RCC 7860 (cell line): Measurements from ENCODE around the gene TOB1.

Source experiments
- DNase-seq: peaks from one replicate; pipeline ENCODE4 v3.0.0-alpha.2; 2015; ENCODE audit warnings: low spot score
- FAIRE-seq: peaks from 2 replicates; lab custom pipeline; 2012; peaks lifted over from hg19 to GRCh38; lab: Jason Lieb, UNC

TOB1 gene, protein sequence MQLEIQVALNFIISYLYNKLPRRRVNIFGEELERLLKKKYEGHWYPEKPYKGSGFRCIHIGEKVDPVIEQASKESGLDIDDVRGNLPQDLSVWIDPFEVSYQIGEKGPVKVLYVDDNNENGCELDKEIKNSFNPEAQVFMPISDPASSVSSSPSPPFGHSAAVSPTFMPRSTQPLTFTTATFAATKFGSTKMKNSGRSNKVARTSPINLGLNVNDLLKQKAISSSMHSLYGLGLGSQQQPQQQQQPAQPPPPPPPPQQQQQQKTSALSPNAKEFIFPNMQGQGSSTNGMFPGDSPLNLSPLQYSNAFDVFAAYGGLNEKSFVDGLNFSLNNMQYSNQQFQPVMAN

DNA sequence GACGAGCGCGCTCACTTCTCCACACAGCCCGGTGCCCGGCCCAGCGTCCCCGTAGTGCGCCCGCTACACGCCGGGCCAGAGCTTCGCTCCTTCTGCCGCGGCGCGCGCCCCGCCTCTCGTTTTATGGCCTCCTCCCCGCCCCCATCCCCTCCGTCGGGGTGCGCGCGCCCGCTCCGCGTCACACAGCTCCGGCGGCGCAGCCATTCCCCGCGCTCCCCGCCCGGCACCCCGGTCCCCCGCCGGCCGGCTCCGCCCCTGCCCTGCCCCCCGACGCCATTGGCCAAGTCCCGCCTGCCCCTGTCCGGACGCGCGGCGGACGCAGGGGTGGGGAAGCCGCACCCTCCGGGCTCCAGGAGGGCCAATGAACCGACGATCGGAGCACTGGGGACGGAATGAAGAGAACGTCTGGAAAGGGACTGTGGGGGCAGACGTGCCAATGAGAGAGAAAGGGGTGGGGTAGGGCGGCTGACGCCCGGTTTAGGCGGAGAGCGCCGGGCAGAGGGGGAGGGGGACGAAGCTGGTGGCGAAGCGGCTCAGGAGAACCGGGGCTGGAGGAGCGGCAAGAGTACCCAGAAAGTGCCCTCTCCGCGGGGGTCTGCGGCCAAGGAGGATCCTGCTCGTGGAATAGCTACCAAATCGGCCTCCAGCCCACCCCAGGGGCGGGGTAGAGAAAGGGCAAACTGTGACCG lies at the start of gene TOB1:
Gene TOB1, minus strand, starts transcription at position 94 of the 689 bp plus-strand sequence. CDS start 2,337 bp downstream, outside the sequence.
- DNase-seq (peak; percentile 86), FAIRE-seq (no peak)

DNA sequence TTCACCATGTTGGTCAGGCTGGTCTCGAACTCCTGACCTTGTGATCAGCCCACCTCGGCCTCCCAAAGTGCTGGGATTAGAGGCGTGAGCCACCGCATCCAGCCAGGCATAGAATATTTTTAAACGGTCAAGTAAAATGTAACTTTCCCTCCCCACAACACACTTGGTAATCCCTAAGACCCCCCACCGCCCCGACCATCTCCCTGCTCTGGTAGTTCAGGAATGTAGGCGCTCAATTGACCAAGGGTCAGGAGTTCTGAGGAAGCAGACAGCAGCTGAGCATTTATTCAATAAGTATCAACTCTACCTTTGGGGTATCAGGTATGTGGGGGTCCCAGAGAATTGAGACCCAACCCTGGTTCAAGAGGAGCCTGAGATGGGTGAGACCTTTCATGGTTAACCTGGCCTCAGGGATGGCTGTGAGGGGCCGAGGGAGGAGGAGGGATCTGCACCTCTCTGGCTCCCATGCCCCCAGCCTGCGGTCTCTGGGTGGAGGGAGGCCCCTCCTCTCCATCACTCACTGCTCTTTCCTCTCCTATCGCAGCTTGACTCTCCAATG lies 48.4 kb upstream of the TOB1 start:
- DNase-seq (no peak), FAIRE-seq (no peak)

DNA sequence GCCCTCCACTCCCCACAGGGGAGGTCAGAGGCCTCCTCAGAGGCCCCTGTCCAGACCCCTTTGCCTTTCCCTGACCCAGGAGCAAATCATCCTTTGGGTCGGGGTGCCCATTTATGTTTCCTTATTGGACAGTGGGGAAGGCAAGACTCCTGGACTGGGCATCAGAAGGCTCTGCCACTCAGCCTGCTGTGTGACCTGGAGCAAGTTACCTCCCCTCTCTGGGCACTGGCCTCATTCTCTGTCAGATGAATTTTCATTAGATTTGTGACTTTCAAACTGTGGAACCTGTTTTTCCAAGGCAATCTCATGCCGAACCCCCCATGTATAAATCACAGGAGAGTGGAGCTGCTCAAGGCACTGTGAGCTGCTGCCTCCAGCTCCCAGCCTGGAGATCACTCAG lies 47.0 kb upstream of the TOB1 start:
- FAIRE-seq (no peak), DNase-seq (no peak)

DNA sequence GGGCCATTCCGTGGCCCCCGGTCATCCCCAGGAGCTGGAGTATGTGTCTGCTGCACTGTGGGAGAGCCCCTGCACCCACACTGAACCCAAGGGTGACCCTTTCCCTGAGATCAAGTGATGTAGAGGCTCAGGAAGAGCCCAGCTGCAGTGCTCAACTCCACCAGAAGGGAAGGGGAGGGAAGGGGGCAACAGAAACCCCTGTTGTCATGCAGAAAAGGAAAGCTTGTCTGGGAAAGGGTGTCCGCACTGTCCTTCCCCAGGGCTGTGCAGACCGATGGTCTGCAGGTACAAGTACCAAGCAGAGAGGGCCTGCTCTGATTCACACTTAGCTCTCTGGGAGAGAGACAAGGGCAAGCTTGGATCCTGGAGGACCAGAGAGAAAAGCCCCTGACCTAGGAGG lies 45.7 kb upstream of the TOB1 start:
- DNase-seq (no peak), FAIRE-seq (no peak)

DNA sequence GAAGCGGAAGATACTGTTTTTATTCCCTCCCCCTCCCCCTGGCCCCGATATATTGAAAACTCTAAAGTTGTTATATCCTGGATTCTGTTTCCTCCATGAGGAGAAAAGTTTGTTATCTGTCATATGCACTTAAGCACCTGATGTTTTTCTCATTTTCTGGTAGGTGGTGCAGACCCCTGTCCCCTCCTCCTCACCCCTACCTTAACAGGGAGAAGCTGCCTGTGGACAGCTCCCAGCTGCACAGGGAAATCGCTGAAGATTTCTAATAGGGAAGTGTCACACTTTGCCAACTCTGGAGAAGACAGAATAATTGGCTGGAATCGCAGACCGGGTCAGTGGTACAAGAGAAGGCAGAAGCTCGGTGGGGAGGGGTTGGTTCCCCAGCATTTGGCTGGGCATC lies 45.3 kb upstream of the TOB1 start:
- no peak for FAIRE-seq

DNA sequence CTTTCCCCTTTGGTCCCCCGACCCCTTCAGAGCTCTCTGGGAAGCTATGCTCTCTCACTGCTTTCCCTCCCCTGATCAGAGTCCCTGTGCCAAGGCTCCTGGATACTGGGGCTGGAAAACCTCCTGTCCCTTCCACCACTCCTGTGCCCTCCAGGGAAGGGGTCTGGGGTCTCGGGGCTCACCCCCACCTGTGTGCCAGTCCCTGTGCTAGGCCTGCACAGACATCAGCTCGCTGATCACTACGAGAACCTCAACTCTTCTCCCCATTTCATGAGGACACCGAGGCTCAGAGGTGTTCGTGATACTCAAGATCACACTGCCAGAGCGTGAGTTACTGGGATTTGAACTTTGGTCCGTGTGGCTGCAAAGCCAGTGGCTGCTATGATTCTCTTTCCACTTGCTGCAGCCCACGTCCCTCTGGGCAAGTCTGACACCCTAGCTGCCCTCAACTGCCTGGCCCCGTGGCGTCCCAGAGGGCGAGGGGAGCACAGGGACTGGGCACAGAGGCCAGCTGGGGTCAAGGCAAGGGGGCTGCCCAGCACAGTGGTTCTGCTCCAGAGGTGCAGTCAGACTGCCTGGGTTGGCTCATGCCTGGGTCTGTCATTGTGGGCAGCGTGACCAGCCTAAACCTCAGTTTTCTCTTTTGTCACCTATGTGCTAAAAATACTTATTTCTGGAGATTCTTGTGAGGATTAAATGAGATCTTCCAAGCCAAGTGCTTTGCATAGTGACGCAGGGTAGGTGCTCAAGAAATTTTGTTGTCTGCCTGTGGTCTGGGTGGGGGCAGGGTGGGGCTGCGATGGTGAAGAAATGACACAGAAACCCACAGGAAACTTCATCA lies 43.8 kb upstream of the TOB1 start:
- DNase-seq = no peak
- no peak for FAIRE-seq

More for the DNA sequence above, 45.3 kb upstream of the TOB1 start:
- DNase-seq = no peak

DNA sequence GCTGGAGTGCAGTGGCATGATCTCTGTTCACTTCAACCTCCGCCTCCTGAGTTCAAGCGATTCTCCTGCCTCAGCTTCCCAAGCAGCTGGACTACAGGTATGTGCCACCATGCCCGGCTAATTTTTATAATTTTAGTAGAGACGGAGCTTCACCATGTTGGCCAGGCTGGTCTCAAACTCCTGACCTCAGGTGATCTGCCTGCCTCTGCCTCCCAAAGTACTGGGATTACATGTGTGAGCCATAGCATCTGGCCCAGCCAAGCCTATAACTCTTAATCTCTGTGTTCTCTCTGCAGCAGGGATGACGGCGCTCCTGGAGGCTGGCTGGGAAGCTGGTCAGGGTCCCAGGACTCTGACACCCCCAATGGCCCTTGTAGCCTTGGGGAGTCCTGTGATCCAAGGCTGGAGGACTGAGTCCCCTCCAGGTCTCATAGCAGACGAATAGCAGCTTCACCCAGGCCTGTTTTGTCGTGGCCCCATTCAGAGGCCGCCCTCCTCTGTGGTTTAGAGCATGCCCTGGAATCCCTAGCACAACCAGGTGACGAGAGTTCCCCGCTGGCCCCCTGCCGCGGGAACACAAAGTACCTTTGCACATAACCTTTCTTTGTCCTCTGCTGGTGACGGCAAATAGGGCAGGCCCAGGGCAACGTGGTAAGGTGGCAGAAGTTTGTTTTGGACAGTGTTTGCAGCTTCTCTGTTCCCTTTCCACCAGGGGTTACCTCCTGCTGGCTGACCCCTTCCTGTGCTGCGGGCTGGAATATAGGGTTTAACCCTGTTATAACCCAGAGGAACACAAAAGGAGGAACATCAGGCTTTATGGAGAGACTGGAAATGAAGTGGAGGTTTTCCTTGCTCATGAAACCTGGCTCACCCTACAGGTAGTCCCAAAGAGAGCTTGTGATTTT lies 43.0 kb upstream of the TOB1 start:
- FAIRE-seq (no peak), DNase-seq (no peak)

DNA sequence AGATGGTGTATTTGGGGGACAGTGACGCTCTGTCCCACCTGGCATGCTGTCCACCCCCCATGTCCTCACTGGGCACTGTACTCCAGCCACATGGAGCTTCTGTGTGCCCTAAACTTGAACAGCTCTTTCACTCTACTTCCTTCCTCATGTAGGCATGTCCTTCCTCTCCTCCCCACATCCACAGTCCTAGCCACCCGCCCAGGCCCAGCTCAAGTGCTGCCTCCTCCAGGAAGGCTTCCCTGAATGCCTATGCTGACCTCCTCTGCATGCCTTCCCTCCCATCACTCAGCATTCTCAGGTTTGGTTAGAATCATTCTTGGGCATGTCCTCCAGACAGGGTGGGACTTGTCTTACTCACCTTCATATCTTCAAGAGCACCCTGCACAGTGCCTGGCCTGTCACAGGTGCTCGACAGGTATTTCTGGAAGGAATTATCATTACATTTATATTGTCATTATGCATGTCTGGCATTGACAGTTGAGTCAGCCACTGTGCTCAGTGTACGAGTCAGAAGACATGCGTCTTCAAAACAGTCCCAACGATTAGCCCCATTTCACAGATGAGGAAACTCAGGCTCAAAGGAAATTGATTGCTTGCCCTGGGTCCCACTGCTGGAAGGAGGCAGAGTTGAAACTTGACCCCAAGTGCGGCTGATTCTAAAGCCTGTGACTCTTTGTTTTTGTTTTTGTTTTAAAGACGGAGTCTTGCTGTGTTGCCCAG lies 42.1 kb upstream of the TOB1 start:
- no peak for DNase-seq
- no peak for FAIRE-seq

DNA sequence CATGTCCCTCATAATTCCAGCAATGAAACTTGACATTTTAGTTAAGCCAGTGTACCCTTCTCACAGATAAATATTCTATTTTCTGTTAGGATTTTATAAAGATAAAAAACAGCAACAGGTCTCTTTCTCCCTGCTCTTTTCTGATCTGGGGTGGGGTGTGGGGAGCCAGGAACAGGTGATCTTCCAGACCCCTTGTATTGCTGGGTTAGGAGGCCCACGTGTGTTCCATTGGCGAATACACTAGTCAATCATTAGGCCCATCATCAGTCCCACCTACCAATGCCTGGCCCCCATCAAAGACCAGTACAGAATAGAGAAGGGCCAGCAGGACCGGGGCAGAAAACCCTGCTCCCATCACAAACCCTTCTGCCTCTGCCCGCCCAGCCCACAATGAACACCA lies 40.3 kb upstream of the TOB1 start:
- no peak for DNase-seq
- no peak for FAIRE-seq

DNA sequence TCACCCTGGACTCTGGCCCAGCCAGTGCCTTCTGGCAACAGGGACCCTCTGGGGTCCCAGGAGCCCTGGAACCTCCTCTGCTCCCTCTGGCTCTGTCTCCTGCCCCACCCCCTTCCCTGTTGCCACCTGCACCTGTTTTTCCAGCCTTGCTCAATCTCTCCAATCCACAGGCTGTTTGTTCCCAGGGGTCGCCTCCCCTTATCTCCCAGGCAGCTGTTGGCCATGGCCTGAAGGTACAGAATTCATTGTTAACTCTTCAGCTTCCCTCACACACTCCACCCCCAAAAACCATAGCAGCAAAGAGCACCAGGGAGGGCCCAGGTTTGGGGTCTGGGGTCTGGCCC lies 39.3 kb upstream of the TOB1 start:
- DNase-seq (no peak), FAIRE-seq (no peak)

DNA sequence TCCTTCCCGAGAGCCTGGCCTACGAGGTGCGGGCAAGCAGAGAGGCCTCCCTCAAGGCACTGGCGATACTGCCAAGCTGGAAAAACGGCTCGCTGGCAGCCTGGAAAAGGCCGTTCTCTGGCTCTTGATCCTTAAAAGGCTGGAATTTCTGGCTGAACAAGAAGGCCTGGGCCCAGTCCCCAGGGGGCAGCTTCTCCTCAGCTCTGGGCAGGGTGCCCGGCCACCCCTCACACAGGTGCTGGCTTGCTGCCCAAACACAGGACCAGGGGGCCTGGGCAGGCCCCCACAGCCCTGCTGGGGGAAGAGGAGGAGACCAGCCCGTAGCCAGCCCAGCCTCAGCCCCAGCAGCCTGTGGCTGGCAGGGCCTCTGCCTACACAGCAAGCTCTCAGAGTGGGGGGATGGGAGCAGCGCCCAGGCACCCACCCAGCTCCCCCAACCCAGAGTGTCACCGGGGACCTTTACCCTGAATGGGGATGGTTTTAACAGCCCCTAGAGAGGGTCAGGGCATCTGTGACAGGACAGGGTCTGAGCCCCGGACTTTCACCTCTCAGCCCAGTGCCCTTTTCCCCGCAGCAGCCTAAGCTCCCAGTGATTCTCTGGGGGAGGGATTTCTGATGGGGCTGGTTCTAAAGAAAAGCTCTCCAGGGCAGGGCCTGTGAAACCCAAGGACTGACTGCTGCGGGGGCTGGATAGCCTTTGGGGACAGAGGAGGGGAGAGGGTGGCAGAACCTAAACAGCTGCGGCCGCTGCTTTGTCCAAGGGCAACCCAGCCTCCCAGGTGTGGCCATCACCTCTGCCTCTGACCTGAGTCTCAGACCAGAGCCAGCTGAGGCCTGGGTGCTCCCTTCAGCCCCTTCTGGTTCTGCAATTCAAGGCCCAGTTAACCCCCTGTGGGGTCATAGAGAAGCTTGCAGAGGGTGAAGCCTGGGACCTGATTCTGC lies 38.6 kb upstream of the TOB1 start:
- DNase-seq (no peak), FAIRE-seq (no peak)

DNA sequence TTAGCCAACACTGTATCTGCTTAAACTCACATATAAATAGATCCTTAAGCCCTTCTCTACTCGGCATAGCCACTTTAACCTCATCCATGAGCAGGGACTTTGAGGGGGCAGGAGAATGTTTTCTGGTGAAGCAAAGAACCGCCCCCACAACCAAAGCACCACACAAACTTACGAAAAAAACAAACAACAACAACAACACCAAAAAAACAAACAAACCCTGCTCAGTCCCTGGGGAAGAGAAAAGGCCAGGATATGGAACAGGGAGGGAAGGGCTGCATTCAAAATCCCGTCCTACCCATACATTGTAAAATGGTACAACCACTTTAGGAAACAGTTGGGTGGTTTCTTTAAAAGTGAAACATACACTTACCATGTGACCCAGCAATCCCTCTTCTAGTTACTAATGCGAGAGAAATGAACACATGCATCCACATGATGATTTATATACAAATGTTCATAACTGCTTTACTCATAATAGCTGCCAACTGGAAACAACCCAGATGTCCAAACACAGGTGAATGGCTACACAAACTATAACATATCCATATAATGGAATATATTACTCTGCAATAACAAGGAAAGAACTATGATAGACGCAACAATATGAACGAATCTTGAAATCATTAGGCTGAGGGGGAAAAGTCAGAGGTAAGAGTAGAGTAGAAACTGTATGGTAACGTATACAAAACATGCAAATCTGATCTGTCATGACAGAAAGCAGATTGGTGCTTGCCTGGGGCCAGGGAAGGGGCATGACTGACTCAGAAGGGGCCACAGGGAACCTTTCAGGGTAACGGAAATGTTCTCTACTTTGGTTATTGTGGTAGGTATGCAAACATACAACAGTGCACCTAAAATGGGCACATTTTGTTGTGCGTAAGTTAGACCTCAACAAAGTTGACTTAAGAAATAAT lies 37.7 kb upstream of the TOB1 start:
- DNase-seq = no peak

DNA sequence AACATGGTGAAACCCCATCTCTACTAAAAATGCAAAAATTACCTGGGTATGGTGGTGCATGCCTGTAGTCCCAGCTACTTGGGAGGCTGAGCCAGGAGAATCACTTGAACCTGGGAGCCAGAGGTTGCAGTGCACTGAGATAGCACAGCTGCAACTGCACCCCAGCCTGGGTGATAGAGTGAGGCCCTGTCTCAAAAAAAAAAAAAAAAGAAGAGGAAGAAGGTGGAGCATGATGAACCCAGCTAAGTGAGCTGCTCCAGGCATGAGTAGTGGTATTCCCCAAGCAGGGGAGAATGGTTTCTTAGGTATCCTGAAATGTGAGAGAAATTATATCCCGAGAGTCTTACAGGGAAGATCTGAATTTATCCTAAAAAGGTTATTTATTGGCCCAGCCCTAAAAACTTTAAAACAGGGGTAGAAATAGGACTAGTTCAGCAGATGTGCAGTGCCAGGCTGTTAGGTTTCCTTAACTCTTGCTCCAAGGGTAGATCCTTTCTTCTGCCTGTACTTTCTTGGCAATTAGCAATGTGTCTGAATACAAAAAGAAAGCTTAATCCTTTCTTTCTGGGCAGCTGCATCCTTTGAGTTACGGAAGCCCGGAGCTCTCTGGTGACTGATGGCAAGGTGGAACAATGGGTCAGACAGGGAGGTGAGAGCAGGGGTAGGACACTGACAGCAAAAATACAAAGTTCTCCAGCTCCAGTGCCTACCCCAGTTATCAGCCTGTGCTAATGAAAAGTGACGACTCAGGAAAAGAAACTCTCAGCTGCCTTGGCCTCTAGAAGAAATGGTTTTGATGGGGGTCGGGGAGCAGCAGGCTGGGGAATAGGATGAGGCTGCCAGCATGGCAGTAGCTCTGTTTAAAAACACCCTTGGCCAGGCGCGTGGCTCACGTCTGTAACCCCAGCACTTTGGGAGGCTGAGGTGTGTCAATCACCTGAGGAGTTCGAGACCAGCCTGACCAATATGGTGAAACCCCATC lies 36.5 kb upstream of the TOB1 start:
- FAIRE-seq (no peak), DNase-seq (no peak)

More for the DNA sequence above, 37.7 kb upstream of the TOB1 start:
- no peak for FAIRE-seq

DNA sequence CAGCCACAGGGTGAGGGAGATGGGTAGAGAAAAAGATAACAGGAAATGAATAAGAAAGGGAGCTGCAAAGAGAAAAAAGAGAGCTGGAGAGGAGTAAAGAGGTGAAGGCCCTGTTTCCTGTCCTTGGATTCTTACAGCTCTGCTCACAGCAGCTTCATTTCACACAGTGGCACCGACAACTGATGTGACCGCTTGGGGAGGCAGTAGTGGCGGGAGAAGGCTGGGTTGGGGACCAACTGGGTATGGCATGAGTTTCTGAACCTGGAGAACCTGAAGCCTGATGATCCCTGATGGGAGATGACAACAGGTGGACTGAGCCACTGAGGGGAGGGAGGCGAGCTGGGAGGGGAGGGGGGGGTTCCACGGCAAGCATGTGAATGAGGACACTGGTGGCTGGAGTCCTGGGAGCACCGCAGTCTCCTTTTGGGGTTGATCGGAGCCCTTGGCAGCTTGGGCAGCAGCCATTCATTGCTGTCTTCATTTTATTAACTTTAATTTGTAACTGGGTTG lies 34.3 kb upstream of the TOB1 start:
- FAIRE-seq (no peak), DNase-seq (no peak)

DNA sequence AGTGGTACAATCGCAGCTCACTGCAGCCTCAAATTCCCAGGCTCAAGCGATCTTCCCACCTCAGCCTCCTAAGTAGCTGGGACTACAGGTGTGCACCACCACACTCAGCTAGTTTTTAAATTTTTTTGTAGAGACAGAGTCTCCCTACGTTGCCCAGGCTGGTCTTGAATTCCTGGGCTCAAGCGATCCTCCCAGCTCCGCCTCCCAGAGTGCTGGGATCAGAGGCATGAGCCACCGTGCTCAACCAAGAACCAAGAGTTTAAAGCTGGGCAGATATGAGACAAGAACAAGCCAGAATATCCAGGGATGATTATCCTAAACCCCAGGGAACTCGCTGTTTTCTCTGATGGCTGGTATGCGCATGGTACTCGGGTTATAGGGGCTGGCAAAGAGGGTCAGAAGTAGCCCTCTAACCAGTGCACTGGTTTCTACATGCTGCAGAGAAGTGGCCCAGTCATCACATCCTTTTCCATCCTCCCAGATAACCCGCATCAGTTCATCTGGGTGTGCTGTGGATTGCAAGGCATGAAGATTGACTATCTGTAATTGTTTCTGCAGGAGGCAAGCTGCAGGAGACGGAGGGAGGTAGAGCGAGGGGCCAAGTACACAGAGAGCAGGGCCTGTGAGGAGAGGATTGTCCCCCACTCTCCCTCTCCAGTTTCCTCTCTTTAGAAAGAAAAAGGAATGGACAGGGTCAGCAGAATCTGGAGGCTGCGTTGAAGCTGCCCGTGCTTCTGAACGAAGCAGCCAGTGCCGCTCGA lies 33.6 kb upstream of the TOB1 start:
- no peak for FAIRE-seq
- DNase-seq = no peak
